Amniotic stem cell (primary cell): ENCODE measurements around the gene DGKB.

Source experiments
- DNase-seq: peaks from one replicate; lab custom pipeline; 2025; lab: John Stamatoyannopoulos, UW

Gene DGKB

DNA sequence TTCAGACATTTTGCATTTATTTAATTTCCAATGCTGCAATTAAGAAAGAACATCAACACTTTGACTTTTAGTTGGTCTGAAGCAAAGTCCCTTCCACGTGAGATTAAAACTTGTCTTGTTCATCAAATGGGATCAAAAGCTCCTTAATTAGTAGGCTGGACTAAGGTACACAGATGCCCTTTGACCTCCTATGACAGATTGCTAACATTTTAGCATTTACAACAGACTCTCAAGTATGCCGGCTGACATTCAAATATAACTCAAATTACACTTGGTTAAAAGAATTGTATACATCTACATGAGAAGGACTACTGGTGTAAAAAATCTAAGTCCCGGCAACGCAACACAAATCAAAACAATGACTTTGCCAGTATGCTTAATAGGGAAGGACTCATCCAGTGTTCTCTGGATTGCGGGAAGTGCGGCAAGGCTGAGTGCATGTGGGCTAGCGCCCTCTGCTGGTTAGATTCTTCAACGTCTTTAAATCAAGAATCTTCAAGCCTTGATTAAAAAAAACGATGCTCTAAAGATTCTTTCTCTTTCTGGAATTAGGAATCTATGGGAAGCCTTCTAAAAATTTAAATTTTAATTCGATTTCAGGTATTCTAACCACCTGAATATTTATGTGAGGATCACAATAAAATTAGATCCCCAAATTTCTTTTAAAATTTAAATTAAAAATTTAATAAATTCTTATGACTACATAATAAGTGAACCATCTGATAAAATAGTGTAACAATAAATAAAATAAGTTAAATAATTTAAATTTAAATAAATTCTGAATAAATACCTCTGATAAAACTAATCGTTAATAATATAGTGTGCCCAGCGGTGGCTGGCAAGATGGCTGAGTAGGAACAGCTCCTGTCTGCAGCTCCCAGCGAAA, 444.7 kb downstream of the DGKB start:
- DNase-seq = peak; percentile 68

- no peak for DNase-seq
Measured at GRCh38 chr7:14449291-14449690, 453.3 kb downstream of the DGKB start.

DNA sequence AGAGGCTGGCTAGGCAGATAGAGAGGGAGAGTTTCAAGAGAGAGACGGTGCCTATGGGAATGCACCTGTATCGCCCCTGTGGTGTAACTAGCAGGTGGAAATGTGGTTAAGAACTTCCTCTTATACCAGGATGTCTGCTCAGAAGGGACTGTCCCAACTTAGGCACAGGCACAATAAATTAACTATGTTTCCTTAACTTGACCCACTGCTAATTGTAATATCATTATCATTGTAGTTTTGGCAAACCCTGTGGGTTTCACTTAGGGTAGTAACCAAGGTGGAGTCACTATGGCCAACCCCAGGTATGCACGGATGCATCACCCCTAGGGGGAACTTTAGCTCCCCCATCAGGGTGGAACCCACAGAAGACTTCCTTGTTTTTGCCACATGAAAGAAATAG, 455.7 kb downstream of the DGKB start:
- no peak for DNase-seq

- no peak for DNase-seq
Measured at GRCh38 chr7:14446219-14446618, 456.3 kb downstream of the DGKB start.

DNA sequence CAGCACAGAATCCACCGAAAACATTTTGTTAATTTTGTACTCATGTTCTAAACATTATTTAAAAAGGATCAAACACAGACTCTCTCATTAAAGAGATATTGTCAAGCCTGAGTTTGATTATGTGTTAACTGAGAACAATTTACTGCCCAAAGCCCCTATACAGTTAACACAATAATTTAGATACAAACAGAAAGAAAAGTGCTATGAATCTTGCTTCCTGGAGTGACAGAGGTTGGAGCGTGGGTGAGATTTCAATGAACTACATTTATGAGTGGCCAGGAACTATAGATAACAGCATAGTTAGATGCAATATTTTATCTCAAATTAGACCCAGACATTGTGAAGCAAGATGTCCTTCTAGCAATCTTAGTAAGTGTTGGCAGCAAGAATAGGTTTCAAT, 464.2 kb downstream of the DGKB start:
- no peak for DNase-seq

- DNase-seq = no peak
Measured at GRCh38 chr7:14436878-14437277, 465.7 kb downstream of the DGKB start.

DNA sequence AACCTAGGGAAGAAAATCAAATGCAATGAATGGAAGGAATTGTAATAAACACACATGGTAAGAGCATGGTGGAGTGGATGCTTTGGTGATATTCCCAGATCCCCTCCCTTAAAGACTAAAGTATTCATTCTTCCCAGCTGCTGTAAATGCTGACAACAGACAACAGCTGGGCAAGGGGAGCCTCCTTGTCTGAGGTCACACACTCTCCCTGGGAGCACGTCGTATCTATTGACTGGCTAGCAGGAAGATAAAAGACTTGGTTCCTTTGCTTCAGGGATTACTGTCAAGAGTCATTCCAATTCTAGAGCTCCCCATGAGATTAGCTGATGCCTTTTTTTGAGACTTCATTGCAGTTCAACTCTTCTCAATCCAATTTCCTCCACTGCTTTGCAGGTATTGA, 469.6 kb downstream of the DGKB start:
- no peak for DNase-seq

DNA sequence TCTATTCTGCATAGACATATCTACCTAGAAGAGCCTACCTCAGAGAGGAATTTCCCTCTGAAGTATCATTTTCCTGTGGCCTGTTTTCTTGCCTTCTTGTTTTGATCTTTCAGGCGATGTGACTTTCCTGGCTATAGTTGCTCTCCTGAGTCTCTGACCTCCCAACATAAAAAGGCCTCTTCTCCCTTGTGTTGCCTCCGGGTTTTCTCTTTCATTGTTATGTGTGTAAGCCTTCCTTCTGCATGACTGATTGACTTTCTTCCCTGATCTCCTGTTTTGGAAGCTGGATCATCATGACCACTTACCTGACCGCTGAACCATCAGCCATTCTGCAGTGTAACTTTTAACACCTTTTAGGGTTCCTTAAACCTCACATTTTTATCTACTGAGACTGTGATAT, 471.6 kb downstream of the DGKB start:
- no peak for DNase-seq

GRCh38 chr7:14425559-14425958, 477.0 kb downstream of the DGKB start:
- no peak for DNase-seq

GRCh38 chr7:14424675-14425074, 477.9 kb downstream of the DGKB start:
- no peak for DNase-seq

DNA sequence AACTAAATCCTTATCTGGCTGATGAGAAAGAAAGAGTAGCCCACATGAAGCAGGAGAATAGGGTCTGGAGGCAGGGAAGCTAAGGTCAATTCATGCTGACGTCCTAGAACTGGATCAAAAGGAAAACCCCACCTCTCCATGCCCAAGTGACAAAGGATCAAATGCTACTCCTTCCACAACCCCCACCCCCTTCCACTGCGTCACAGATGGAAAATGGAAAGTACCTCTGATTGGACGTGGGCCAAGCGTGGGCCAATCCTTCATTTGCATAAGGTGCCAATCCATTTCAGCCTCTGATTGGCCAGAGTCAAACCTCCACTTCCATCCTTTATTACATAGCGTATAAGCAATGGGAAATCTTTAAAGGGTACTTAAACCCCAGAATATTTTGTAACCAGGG, 481.8 kb downstream of the DGKB start:
- no peak for DNase-seq

DNA sequence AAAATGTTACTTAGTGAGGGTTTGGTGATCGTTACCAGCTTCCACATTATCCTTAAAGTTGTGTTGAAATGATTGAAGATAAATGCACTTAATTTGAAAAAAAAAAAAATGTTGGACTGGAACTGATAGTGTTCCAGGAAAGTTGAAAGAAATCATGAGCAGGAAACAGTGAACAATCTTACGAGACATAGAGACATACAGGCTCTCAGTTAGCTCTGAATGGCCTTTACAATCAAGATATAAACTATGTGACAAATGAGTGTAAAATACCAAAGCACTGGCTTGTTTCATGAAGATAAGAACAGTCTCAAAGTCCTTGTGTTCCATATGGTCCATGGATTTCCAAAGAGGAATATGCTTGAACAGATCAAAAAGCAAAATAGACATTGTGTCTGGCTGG, 483.0 kb downstream of the DGKB start:
- no peak for DNase-seq

GRCh38 chr7:14418633-14419032, 483.9 kb downstream of the DGKB start:
- no peak for DNase-seq

GRCh38 chr7:14414274-14414986, 488.1 kb downstream of the DGKB start:
- DNase-seq = no peak

DNA sequence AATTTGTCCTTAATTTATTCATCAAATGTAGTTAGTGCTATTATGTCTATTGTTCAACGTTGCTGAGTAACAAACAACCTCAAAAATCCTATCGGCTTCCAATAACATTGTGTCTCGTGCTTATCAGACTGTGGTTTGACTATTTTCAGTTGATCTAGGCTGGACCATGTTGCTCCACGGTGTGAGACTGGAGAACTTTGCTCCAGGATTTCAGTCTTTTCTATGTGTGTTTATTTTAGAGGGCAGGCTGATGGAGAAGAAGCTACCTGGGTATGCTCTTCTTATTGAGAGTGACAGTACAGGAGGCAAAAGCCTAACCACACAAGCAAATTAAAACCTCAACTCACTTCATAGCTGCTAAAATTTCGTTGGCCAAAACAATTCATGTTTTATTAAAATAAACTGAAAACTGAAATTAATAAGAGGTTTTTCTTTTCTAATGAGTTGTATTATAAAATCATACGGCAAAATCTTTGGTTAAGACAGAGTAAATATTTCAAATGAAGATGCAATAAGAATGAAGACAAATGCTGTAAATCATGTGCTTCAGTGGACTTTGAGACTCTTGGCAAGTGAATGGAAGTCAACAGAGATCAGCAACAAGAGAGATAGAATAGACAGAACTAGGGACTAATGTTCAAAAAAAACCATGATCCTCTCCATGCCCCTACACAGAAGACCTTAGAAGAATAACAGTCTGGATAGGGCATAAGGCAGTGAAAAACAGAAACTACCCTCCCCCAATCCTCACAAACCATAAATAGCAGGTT, 495.1 kb downstream of the DGKB start:
- DNase-seq = no peak

DNA sequence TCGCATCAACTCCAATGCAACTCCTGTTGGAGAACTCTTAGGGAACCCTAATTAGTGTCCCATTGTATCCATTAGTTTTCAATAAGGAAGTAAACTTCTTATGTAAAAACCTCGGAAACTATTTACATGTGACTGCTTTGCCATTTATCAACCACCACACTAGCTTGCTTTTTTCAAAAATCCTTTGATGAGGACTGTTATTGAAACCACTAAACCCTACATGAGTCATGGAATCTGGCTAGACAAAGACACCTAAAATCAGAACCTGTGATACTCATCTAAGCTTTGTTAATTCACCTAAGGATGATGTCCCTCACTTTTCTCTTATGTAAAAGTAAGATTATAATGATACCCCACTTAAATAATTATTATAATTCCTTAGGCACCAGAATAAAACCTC, 499.0 kb downstream of the DGKB start:
- no peak for DNase-seq

- no peak for DNase-seq
Measured at GRCh38 chr7:14400271-14400670, 502.3 kb downstream of the DGKB start.

DNA sequence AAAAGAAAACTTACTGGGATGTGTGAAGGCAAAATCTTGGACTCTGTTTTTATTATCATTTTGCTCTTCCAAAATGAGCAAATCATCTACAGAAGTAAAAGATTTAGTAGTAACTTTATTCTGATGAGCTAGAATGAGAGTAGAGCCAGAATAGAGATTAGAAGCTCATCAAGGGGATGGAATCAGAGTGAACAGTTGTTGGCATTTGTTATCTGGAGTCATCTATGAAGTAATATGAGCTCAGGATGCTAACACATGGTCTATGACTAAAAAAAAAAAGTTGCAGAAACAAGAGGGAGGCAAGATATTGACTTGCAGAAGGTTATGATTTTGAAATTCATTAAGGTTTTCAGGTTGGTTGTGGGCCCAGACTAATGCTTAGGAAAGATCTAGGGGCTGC, 504.0 kb downstream of the DGKB start:
- DNase-seq = no peak

DNA sequence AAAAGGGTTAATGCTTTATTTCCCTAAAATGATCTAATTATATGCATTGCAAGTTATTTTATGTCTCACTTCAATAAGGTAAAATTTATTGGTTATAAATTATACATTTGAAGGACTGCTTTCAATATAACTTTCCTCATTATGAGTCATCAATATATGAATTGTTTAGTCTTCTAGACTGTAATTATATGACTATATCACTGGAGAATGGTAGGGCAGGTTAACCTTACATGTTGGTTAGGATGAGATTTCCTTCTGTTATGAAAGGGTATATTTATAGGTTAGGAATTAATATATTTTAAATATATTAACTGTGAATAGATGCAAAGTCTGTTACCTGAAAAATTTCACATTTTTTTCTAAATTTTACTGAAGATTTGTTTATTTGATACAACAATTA, 506.7 kb downstream of the DGKB start:
- DNase-seq = no peak

- DNase-seq = no peak
Measured at GRCh38 chr7:14394786-14395185, 507.8 kb downstream of the DGKB start.

GRCh38 chr7:14389595-14389994, 513.0 kb downstream of the DGKB start:
- DNase-seq = no peak

- DNase-seq = no peak
Measured at GRCh38 chr7:14389181-14389591, 513.4 kb downstream of the DGKB start.

- DNase-seq = no peak
Measured at GRCh38 chr7:14385074-14385473, 517.5 kb downstream of the DGKB start.
